Measurements from ENCODE around the gene ELP5. TPM values are rescaled to one million over a fixed set of nuclear protein-coding genes. Genes with fewer than 3 reads are reported as not detected.

The ELP5 gene
- total and polyA plus RNA-seq, 2 donors (not counting 1 experiment from before 2014, with no cell fraction given) = 48.0 to 69.9 TPM

DNA sequence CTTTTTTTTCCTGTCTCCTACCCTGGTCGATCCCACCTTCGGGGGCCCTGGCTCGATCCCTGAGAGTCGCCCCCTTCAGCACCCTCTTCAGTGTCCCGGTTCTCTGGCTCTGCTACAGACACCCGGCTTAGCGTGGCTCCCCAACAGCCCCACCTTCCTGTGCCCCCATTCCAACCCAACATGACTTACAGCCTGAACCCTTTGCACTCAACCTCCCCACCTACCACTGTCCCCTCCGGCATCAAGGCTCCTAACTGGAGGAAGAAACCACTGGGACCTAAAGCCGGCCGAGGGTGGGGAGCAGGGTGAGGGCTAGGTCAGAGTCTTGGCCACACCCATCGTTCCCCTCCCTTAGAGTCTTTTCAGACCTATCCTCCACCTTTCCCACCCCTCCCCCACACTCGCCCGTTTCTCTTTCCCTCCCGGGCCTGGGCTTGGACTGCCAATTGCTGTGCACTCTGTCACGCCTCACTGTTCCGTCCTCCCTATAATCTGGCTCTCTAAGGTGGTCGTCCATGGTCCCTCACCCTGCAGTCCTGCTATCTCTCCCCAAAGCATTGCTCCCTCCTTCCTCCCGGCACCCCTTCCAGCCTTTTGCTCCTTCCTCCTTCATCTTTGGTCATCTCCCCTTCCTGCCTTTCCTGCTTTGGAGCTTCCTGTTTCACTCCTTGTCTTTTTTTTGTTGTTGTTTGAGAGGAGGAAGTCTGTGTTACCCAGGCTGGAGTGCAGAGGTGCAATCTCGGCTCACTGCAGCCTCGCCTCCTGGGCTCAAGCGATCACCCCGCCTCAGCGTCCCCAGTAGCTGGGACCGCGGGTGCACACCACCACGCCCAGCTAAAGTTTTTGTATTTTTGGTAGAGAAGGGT is 11.2 kb downstream of the ELP5 start:
- Histone ChIP-seq H3K36me3 (replicated peaks in 1 of 2; ENCODE audit: control extremely low read depth in 1 of 2, control insufficient read depth in 1 of 2, extremely low read depth in 1 of 2, insufficient read depth in 2 of 2, low read length in 1 of 2) (peaks cover 3 to 14% of the 10 kb centered on the region in 2 experiments), H2AFZ (ENCODE audit: insufficient read depth, low read depth, low read length, poor library complexity, severe bottlenecking) (peak overlapping the region; percentile 77), H3K4me1 (ENCODE audit: control insufficient read depth in 2 of 2, insufficient read depth in 2 of 2, low read length in 2 of 2) (peaks cover 27 to 32% of the 10 kb centered on the region in 2 donors), H4K20me1 (ENCODE audit: control insufficient read depth, insufficient read depth, low read length, poor library complexity, severe bottlenecking) (no peaks in the 10 kb centered on the region), H3K4me3 (ENCODE audit: control extremely low read depth in 1 of 5, extremely low read depth in 1 of 5, insufficient read depth in 1 of 5, low read depth in 2 of 5, low read length in 4 of 5) (peak overlapping the region in 4 of 5 experiments; percentile 20 to 38 (median 35)), H3K9ac (ENCODE audit: low read length) (peak overlapping the region; percentile 58), H3K27me3 (replicated peaks in 1 of 4; ENCODE audit: control extremely low read depth in 1 of 4, control insufficient read depth in 3 of 4, insufficient read depth in 4 of 4, low read length in 3 of 4) (peaks cover 0 to 17% (median 8%) of the 10 kb centered on the region in 4 experiments), H3K79me2 (ENCODE audit: control insufficient read depth, insufficient read depth, low read length) (no peaks in the 10 kb centered on the region), H3K9me3 (ENCODE audit: control extremely low read depth in 1 of 3, control insufficient read depth in 2 of 3, insufficient read depth in 1 of 3, low read length in 2 of 3) (peaks cover 0 to 4% (median 0%) of the 10 kb centered on the region in 3 donors), H3K4me2 (replicated peaks; ENCODE audit: low read depth, low read length, poor library complexity, severe bottlenecking) (peak overlapping the region; percentile 99), H3K27ac (ENCODE audit: low read length in 2 of 2) (no peak overlapping the region)
- peaks cover 27% of the 10 kb centered on the region for H3K4me1 Mint-ChIP-seq
- CTCF ChIA-PET = interaction anchor here (0.6 kb wide), 1 partner anchor 49 kb away, joined by 3 read pairs; no protein-coding TSS in a partner anchor
- intact Hi-C loops (cut with micrococcal nuclease) = loop anchor here (2.0 kb wide), 1 partner anchor 18 kb away; the partner anchor contains the start of gene SLC2A4
- ATAC-seq (ENCODE audit: low read depth) = peak; percentile 16
- H3K27me3 Mint-ChIP-seq = peaks cover 23% of the 10 kb centered on the region
- peak overlapping the region; percentile 66 for H3K27ac Mint-ChIP-seq
- WGBS (ENCODE audit: insufficient coverage) = 1% methylated on average over 15 of the region's 26 CpGs
- DNase-seq = peak; percentile 51
- H3K9me3 Mint-ChIP-seq (ENCODE audit: insufficient read depth) = no peaks in the 10 kb centered on the region
- H3K4me3 Mint-ChIP-seq = peak overlapping the region; percentile 72
- no peak for TF ChIP-seq EZH2 (IDR thresholded peaks at IDR 0.05; ENCODE audit: borderline replicate concordance, insufficient read depth, low read depth, low read length, poor library complexity, severe bottlenecking)
- TF ChIP-seq, protein P1, sequence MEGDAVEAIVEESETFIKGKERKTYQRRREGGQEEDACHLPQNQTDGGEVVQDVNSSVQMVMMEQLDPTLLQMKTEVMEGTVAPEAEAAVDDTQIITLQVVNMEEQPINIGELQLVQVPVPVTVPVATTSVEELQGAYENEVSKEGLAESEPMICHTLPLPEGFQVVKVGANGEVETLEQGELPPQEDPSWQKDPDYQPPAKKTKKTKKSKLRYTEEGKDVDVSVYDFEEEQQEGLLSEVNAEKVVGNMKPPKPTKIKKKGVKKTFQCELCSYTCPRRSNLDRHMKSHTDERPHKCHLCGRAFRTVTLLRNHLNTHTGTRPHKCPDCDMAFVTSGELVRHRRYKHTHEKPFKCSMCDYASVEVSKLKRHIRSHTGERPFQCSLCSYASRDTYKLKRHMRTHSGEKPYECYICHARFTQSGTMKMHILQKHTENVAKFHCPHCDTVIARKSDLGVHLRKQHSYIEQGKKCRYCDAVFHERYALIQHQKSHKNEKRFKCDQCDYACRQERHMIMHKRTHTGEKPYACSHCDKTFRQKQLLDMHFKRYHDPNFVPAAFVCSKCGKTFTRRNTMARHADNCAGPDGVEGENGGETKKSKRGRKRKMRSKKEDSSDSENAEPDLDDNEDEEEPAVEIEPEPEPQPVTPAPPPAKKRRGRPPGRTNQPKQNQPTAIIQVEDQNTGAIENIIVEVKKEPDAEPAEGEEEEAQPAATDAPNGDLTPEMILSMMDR (IDR thresholded peaks at IDR 0.05) = no peak
- POLR2A ChIA-PET = no interaction called here

GRCh38 chr17:7263801-7264078 is 11.7 kb downstream of the ELP5 start:
- Mint-ChIP-seq H3K27me3 (peaks cover 23% of the 10 kb centered on the region), H3K9me3 (ENCODE audit: insufficient read depth) (no peaks in the 10 kb centered on the region), H3K4me3 (peak overlapping the region; percentile 72), H3K4me1 (peaks cover 27% of the 10 kb centered on the region), H3K27ac (no peak overlapping the region)
- peak overlapping the region in 1 of 5 experiments; percentile 34 for H3K4me3 ChIP-seq (ENCODE audit: control extremely low read depth in 1 of 5, extremely low read depth in 1 of 5, insufficient read depth in 1 of 5, low read depth in 2 of 5, low read length in 4 of 5)
- 47% methylated on average over 4 of the region's 4 CpGs for WGBS (ENCODE audit: insufficient coverage)
- H2AFZ ChIP-seq (ENCODE audit: insufficient read depth, low read depth, low read length, poor library complexity, severe bottlenecking) = peak overlapping the region; percentile 77
- H3K9me3 ChIP-seq (ENCODE audit: control extremely low read depth in 1 of 3, control insufficient read depth in 2 of 3, insufficient read depth in 1 of 3, low read length in 2 of 3) = peaks cover 0 to 4% (median 0%) of the 10 kb centered on the region in 3 donors
- peaks cover 0 to 17% (median 8%) of the 10 kb centered on the region in 4 experiments for H3K27me3 ChIP-seq (replicated peaks in 1 of 4; ENCODE audit: control extremely low read depth in 1 of 4, control insufficient read depth in 3 of 4, insufficient read depth in 4 of 4, low read length in 3 of 4)
- H4K20me1 ChIP-seq (ENCODE audit: control insufficient read depth, insufficient read depth, low read length, poor library complexity, severe bottlenecking) = no peaks in the 10 kb centered on the region
- peaks cover 3 to 9% of the 10 kb centered on the region in 2 experiments for H3K36me3 ChIP-seq (replicated peaks in 1 of 2; ENCODE audit: control extremely low read depth in 1 of 2, control insufficient read depth in 1 of 2, extremely low read depth in 1 of 2, insufficient read depth in 2 of 2, low read length in 1 of 2)
- TF ChIP-seq, protein P1 (IDR thresholded peaks at IDR 0.05) = no peak
- no peak for TF ChIP-seq EZH2 (IDR thresholded peaks at IDR 0.05; ENCODE audit: borderline replicate concordance, insufficient read depth, low read depth, low read length, poor library complexity, severe bottlenecking)
- H3K27ac ChIP-seq (ENCODE audit: low read length in 2 of 2) = no peak overlapping the region
- H3K4me2 ChIP-seq (replicated peaks; ENCODE audit: low read depth, low read length, poor library complexity, severe bottlenecking) = peak overlapping the region; percentile 99
- intact Hi-C loops (cut with micrococcal nuclease) = loop anchor here (2.0 kb wide), 1 partner anchor 17 kb away; the partner anchor contains the start of gene SLC2A4
- ATAC-seq (ENCODE audit: low read depth) (no peak), DNase-seq (no peak)
- H3K4me1 ChIP-seq (ENCODE audit: control insufficient read depth in 2 of 2, insufficient read depth in 2 of 2, low read length in 2 of 2) = peaks cover 27 to 32% of the 10 kb centered on the region in 2 donors
- ChIA-PET CTCF (interaction anchor here (0.6 kb wide), 1 partner anchor 49 kb away, joined by 3 read pairs; no protein-coding TSS in a partner anchor), POLR2A (no interaction called here)
- H3K9ac ChIP-seq (ENCODE audit: low read length) = no peak overlapping the region
- H3K79me2 ChIP-seq (ENCODE audit: control insufficient read depth, insufficient read depth, low read length) = no peaks in the 10 kb centered on the region

Measured in B cell (primary cell).